HG02884 (cell line): ENCODE results near the gene MIER2.

Experiments used
- ATAC-seq: cut with Tn5 transposase; IDR thresholded peaks from one replicate; pipeline ENCODE4 v1.9.1; 2021; ENCODE audit warnings: mild to moderate bottlenecking, moderate library complexity; ENCODE audit not compliant: unreplicated experiment

Gene MIER2

GRCh38 chr19:334296-335071 is 10.1 kb downstream of the MIER2 start:
- ATAC-seq: no peak

- no peak for ATAC-seq
Measured at GRCh38 chr19:330503-330902, 14.1 kb downstream of the MIER2 start.

- ATAC-seq: no peak
Measured at GRCh38 chr19:329876-330275, 14.7 kb downstream of the MIER2 start.

GRCh38 chr19:328025-328505 is 16.5 kb downstream of the MIER2 start:
- no peak for ATAC-seq

DNA sequence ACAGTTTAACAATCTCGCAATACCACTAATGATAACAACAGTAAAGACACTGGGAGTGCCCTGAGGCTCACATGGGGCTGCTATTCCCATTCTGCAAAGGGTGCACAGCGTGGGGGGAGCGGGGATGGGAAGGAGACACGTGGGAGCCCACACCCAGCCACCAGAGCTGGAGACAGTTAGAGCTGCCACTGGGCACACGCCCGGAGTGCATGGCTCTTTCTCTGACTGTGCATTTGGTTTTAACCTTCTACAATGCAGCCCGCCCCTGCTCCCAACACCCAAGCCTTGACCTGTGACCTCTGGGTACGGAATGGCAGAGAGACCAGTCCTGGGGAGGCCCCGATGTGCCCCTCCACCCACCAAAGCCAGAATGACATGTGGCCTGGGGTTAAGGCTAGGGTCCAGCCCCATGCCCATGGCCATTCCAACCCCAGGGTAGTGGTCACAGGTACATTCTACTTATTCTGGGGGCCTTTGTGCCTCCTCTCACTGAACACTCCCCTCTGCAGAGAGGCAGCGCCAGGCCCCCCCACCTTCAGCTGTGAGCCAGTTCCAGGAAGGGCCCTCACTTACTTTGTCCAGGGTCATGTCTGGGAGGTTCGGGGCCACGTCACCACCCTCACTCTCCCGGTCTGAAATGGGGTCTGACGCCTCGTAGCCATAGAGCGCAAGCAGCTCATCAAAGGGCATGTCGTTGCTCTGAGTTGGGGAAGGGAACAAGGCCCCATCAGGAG is 17.1 kb downstream of the MIER2 start:
- no peak for ATAC-seq

DNA sequence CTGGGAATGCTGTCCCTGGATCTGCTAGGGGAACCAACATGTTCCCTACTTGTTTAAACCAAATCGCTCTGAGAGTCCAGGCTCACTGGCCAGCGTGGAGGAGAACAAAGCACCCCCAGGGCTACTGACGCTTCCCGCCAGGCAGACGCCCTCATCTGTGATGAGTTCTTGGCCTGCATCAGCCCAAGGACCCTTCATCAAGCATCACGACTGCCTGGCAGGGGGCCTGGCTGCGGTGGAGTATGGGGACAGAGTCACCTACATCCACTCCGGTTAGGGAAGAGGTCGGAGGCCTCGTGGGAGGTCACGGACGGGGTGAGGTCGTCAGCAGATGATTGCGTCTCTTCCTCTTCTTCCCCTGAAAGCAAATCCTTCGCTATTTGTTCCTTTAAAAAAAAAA is 17.7 kb downstream of the MIER2 start:
- ATAC-seq: no peak

DNA sequence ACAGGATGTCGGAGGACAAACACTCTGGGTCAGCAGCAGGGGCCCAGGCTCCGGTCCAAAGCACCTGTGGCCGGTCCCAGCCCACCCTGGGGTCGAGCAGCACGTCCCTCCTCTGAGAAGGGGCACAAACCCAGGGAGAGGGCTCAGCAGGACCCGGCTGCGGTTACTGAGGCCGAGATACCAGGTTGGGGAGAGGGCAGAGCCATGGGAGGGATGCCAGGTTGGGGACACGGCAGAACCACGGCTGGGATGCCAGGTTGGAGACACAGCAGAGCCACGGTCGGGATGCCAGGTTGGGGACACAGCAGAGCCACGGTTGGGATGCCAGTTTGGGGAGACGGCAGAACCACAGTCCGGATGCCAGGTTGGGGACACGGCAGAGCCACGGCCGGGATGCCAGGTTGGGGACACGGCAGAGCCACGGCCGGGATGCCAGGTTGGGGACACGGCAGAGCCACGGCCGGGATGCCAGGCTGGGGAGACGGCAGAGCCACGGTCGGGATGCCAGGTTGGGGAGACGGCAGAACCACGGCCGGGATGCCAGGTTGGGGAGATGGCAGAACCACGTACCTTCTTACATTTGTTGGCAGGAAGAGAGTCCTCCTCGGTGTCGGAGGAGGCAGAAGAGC is 18.5 kb downstream of the MIER2 start:
- no peak for ATAC-seq

DNA sequence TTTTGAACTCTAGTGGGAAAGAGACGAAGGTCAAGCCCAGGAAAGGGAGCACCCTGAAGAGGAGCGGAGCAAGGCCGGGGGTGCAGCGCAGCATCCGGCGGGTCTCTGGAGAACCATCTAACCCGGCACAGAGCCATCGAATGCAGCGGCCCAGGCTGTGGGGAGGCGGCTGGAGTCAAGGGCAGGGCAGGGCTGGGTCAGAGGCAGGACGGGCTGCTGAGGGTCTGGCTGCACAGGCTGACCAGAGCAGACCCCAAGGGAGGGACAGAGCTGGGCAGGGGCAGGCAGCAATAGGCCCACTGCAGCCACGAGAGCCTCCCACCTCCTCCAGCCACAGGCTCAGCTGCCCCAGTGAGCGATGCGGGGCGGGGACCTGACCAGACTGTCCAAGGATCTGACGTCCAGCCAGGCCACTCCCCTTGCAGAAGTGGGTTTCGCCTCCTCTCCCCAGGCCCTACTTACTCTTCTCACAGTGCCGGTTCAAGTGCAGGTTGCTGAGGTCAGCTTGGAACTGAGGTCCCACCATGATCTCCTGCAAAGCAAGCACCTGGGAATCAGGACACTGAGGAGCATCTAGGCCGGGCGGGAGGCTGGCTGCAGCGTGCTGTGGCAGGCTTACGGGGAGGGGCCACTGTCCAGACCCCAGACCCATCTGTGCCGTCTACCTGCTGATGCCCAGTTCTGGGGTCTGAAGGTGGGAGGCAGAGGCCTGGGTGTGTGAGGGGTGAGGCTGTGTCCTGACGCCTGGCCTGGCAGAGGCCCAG is 19.2 kb downstream of the MIER2 start:
- ATAC-seq: no peak

- no peak for ATAC-seq
Measured at GRCh38 chr19:324716-325115, 19.9 kb downstream of the MIER2 start.

- ATAC-seq: no peak
Measured at GRCh38 chr19:322616-323015, 22.0 kb downstream of the MIER2 start.

GRCh38 chr19:318509-318774 is 26.2 kb downstream of the MIER2 start:
- no peak for ATAC-seq

DNA sequence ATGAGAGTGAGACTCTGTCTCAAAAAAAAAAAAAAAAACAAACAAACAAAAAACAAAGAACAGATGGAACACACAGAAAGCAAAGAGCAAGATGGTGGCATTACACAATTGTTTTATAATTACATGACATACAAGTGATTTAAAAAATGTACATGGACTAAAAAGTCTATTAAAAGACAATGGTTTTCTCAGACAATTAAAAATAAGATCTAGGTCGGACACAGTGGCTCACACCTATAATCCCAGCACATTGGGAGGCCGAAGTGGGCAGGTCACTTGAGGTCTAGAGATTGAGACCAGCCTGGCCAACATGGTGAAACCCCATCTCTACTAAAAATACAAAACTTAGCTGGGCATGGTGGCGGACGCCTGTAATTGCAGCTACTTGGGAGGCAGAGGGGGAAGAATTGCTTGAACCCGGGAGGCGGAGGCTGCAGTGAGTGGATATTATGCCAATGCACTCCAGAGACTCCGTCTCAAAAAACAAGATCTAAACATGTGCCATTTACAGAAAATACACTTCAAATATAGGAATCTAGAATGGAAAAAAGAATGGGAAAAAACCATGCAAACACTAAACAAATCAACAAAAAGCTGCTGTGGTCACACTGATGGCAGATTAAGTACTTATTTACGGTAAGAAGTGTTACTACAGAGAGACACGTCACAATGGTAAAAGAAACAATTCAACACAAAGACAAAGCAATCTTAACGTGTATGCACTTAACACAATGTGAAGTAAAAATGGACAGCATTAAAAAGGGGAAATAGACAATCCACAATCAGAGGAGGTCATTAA is 26.7 kb downstream of the MIER2 start:
- no peak for ATAC-seq

GRCh38 chr19:315811-316210 is 28.8 kb downstream of the MIER2 start:
- no peak for ATAC-seq

- ATAC-seq: no peak
Measured at GRCh38 chr19:313988-314815, 30.4 kb downstream of the MIER2 start.

DNA sequence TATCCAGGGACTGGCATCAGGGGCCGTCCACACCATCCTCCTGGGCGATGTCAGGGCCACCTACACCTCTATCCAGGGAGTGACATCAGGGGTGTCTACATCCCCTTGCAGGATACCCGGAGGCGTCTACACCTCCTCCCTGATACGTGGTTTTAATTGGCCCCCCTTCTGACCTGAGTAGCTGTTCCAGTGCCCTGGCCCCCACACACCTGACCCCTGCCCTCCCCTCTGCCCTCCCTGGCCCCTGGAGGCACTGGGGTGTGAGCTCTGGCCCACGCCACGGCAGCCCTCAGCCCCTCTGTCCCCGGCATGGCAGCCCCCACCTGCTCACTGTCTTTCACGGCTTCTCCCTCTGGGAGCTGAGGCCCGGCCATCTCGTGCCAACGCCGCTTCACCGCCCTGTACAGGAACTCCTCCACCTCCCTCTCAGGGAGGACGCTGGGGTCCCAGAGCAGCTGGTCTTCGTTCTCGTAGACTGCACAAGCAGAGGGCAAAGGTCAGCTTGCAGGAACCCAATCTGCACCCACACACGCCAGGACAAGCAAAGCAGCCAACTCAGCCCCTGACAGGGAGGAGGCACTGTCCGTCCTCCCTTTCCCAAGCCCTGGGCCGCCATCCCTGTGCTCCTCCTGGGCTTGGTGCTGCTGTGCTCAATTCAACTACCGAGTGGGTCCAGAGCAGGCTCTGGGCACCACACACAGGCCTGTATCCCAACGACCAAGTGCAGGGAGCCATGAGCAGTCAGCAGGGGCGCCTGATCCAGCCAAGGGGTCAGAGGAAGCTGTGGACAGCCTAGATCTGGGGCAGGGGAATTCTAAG is 31.2 kb downstream of the MIER2 start:
- ATAC-seq: no peak

GRCh38 chr19:311813-312261 is 32.8 kb downstream of the MIER2 start:
- ATAC-seq: no peak

DNA sequence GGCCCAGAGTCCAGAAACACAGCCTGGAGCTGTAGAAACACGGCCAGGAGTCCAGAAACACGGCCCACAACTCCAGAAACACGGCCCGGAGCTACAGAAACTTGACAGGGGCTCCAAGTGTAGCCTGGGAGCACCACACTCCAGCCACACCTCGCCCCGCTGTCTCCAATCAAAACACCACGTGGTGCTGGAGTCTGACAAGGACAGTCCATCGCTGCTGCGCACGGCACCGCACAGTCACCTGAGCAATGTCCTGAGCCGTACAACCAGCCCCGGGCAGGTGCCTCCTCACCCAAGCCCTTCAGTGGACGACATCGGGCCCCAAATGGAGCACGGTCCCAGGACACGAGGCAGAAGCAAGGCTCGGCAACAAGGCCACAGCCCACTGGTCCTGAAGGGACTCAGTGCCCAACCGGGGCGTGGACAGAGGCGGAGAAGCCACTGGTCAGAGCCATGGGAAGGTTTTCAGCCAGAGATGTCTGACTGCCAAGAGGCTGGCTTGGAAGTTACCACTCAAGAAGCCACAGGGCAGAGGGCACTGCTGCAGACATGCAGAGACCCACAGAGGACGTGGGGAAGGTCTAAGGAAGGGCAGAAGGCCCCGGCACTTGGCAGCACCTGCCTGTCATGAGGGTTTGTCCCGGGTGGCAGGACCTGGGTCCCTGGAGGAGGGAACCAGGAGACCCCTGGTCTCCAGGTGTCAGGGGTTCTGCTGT is 33.7 kb downstream of the MIER2 start:
- no peak for ATAC-seq

DNA sequence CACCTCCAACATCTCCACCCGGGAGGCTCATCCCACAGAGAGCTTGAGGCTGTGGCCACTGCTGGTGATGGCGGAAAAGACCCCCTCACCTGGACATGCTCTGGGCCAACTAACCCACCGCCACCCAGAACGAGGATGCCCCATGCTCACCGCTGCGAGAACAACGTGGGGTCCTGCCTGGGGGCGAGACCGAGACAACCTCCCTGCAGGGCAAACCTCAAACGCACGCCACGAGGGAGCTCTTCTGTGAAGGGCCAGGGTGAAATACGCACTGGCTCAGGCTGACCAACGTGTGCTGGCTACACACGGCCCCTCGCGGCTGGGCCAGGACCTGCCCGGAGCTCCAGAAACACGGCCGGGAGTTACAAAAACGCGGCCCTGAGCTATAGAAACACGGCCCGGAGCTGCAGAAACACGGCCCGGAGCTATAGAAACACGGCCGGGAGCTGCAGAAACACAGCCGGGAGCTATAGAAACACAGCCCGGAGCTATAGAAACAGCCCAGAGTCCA is 34.4 kb downstream of the MIER2 start:
- no peak for ATAC-seq
